Measurements from ENCODE around the gene OTP.

- TF ChIP-seq CTCF (IDR thresholded peaks at IDR 0.05) (no peak), POLR2AphosphoS5 (IDR thresholded peaks at IDR 0.05) (no peak)
Observed at GRCh38 chr5:77633709-77634108, 4.8 kb downstream of the OTP start.

All from suprapubic skin (tissue), 3 donors.